GM18502 (cell line): Measurements from ENCODE around the gene PCGF3.
"Not testable (repeated sequence)": the region's sequence is repeated elsewhere in the genome, so short reads cannot be mapped to it uniquely, and the experiment has no call there.

Source experiments
- ATAC-seq: cut with Tn5 transposase; IDR thresholded peaks from one replicate; pipeline ENCODE4 v1.9.1; 2021; ENCODE audit warnings: mild to moderate bottlenecking; ENCODE audit not compliant: unreplicated experiment, poor library complexity

PCGF3 gene

DNA sequence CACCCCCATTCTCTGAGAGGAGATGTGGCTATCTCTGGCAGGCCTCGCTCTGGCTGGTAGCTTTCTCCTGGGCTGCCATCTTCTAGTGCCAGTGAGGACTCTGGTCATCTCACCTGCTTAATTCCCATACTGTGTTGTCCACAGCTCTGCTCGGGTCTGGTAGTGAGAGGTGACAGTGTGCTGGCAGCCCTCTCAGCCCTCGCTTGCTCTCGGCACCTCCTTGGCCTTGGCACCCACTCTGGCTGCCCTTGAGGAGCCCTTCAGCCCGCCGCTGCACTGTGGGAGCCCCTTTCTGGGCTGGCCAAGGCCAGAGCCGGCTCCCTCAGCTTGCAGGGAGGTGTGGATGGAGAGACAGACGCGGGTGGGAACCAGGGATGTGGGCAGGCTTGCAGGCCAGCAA is 67.6 kb downstream of the PCGF3 start:
- no peak for ATAC-seq

DNA sequence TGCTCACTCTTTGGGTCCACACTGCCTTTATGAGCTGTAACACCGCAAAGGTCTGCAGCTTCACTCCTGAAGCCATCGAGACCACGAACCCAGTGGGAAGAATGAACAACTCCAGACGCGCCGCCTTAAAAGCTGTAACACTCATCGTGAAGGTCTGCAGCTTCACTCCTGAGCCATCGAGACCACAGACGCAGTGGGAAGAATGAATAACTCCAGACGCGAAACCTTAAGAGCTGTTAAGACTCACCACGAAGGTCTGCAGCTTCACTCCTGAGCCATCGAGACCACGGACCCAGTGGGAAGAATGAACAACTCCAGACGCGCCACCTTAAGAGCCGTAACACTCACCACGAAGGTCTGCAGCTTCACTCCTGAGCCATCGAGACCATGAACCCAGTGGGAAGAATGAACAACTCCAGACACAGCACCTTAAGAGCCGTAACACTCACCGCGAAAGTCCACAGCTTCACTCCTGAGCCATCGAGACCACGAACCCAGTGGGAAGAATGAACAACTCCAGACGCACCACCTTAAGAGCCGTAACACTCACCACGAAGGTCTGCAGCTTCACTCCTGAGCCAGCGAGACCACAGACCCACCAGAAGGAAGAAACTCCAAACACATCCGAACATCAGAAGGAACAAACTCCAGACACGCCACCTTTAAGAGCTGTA is 68.9 kb downstream of the PCGF3 start:
- not testable (repeated sequence) for ATAC-seq

DNA sequence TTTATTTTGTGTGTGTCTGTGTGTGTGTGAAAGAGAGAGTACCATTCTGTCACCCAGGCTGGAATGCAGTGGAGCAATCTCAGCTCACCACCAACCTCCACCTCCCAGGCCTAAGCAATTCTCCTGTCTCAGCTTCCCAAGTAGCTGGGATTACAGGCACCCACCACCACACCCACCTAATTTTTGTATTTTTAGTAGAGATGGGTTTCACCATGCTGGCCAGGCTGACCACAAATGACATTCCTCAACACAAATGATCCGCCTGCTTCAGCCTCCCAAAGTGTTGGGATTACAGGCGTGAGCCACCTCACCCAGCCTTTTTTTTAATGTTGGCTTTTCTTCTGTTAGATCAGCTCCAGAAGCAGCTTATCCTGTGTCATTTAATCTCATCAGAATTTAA is 69.9 kb downstream of the PCGF3 start:
- ATAC-seq, result not testable (repeated sequence)

DNA sequence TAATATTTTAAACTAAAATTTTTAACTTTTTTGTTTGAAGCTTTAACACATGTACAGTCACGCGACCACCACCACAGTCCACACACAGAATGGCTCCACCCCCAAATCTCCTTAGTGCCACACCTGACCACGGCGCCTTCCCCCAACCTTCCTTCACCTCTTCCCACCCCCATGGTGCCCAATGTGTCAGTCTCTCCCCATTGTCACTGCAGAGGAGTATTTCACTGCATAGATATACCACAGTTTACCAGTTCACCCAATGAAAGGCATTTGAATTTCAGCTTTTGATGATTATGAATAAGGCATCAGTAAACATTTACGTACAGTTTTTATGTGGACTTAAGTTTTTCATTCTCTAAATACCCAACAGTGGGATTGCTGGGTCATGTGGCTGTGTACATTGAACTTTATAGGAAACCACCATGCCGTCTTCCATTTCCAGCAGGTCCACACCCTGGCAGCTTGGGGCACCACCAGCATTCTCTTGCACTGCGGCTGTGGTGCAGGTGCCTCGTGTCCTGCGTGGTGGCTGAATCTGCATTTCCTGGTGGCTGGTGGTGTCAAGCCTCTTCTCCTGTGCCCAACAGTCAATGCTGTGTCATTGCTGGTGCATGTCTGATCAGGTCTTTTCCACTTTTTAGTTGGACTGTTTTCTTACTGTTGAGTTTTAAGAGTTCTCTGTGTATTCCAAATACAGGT is 71.3 kb downstream of the PCGF3 start:
- ATAC-seq, result no peak

DNA sequence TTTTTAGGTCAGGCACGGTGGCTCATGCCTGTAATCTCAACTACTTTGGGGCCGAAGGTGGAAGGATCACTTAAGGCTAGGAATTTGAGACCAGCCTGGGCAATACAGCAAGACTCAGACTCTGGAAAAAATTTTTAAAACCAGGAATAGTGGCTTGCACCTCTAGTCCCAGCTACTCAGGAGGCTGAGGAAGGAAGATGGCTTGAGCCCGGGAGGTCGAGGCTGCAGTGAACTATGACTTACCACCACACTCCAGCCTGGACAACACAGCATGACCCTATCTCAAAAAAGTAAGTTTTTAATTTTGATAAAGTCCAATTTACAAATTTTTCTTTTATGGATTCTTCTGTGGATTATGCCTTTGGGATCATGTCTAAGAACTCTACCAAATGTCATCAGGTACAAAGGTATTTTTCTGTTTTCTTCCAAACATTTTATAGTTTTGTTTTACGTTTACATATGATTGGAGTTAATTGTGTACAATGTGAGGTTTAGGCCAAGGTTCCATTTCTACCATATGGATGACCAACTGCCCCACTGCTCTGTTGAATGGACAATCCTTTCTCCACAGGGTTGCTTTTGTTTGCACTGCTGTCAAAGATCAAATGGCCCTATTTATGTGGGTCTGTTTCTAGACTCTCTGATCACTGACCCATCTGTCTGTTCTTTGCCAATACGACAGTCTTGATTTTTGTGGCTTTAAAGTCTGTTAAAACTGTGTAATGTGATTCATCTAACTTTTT is 72.1 kb downstream of the PCGF3 start:
- no peak for ATAC-seq

DNA sequence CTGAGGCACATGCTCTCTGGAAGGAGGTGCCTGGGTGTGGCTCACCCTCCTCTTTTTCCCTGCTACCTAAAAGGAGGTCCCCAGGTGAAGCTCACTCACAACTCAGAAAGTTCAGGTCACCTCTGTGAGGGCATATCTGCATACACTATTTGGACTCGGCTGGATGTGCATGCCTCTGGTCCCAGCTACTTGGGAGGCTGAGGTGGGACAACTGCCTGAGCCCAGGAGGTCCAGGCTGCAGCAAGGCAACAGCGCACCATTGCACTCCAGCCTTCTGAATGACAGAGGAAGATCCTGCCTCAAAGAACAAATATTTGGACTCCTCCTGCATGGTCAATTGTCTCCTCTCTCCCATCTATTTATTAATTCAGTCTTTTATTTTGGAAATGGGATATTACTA is 73.9 kb downstream of the PCGF3 start:
- no peak for ATAC-seq

DNA sequence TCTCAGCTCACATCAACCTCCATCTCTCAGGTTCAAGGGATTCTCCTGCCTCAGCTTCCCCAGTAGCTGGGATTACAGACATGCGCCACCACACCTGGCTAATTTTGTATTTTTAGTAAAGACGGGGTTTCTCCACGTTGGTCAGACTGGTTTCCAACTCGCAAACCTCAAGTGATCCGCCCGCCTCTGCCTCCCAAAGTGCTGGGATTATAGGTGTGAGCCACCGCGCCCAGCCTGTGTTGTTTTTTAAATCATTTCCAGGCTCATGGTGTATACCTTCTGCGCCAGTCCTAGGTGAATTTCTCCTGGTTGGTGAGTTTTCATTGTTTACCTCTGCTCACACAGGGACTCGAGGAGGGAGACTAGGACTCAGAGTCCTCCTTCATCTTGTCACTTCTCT is 74.6 kb downstream of the PCGF3 start:
- ATAC-seq, result not testable (repeated sequence)

DNA sequence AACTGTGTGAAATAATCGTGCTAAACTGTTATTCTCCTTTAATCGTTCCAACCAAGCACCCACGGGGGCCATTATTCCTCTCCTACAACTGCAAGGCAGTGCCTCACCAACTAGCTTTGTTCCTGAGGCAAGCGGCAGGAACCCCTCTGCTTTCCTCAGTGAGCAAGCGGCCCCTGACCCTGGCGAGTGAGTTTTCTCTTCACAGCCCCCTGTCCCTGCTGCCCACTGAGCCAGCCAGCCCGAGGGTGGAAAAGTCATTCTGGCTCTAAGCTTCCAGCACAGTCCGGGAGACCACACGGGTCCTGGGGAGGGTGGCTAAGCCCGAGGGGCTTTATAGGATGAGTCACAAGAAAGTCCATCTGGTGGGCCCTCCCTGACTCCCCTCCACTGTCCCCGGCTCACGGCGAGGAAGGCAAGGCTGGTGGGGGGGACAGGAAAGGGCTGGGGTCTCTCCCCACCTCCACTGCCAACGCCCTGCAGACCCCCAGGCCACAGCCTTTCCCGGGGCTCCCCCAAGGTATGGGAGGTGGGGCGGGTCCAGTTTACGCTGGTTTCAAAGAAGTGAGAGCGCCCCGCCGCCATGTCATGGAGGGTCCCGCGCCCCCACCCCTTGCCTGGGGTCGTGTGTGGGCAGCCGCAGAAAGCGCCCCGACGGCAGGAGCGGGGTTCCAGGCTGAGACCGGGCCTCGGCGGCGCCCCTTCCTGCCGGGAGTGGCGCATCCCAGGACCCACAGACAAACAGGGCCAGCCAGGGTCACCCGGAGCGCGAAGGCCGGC is 75.3 kb downstream of the PCGF3 start:
- ATAC-seq, result no peak

DNA sequence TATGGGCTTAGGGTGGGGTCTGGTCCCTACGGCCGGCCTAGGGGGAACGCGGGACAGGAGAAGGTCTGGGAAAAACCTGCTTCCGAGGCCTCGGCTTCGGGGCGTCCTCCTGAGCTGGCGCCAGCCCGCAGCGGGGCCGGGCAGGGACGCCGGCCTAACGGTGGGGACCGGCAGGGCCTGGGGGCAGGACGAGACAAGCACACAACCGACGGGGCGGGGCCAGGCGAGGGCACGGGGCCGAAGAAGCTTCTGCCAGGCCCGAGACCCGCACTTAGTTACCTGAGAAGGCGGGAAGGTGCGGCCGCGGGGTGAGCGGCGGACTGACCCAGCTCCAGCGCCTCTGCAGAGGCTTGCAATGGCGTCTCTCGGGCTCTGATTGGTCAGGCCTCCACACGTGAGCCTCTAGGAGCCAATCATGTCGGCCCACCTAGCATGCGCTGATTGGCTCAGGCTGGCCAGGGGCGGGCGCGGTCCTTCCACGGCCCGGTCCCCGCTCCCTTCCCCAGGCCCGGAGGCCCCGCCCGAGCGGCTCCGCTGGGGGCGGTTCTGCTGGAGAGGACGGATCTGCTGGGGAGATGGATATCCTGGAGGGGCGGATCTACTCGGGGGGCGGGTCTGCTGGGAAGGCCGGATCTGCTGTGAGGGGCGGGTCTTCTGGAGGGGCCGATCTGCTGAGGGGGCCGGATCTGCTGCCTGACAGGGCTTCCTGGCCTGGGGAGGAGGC is 76.0 kb downstream of the PCGF3 start:
- peak; percentile 95 for ATAC-seq

DNA sequence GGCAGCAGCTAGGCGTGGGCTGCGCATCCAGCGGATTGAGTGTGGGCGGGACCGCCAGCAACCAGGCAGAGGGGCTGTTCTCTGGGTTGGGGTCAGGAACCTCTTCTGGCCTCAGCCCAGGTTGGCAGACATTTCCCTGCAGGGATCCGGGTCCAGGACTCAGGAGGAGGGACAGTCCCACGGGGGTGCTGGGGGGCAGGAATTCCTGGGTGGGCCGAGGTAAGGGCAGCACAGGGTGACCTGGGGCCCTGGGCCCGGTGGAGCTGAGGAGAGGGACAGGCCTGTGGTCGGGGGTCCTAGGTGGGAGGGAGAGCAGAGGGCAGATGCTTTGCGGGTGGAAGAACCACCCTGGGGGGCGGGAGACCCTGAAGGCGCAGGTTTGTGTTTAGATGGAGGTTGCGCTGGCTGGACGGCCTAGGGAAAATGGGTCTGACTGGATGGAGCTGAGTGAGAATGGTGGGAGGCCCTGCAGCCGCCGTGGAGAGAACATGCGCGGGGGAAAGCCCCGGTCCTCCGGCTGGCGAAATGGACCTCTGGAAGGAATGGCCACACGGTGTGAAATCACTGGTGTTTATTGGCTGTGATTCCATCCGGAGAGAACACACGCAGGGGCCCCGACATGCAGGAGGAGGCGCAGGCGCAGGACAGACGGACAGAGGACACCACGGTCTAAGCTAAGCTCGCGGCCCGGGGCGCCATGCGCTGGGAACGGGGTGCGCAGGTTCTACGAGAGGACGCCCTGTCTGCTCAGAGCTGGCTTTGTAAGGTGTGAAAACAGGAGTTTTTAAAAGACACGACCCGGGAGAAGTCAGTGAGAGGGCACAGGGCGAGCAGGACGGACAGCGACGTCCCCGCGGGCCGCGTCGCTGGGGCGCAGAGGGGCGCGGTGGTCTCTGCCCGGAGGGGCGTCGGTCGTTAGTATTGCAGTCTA is 79.0 kb downstream of the PCGF3 start:
- no peak for ATAC-seq

DNA sequence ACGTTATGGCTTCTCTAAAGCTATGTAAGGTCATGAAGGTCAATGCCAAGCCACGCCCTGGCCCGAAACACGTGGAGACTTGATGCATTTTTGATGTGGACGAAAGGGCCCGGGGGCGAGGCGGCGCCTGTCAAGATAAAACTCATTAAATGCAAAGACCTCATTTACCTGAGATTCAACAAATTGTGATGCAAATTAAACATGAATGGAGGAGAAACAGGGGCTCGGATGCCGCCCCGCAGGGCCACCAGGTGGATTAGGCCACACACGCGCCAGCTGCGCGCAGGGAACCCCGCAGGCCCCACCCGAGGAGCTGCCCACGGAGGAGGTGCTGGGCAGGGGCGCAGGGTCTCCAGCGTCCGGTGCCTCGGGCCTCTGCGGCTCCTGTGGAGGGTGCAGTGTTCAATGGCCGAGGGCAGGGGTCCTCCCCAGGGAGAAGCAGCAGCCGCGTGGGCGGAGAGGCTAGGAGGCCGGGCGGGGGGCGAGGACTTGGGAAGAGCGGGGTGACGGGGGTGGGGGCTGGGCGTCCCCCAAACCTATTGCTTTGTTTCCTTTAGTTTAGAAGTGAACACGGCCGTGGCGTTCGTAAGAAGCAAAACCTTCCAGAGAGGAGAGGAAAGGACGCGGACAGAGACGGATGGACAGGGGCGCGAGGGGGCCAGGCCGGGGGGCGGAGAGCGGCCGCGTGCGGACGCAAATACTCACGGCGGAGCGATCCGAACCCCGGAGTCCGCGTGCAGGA is 79.9 kb downstream of the PCGF3 start:
- no peak for ATAC-seq

DNA sequence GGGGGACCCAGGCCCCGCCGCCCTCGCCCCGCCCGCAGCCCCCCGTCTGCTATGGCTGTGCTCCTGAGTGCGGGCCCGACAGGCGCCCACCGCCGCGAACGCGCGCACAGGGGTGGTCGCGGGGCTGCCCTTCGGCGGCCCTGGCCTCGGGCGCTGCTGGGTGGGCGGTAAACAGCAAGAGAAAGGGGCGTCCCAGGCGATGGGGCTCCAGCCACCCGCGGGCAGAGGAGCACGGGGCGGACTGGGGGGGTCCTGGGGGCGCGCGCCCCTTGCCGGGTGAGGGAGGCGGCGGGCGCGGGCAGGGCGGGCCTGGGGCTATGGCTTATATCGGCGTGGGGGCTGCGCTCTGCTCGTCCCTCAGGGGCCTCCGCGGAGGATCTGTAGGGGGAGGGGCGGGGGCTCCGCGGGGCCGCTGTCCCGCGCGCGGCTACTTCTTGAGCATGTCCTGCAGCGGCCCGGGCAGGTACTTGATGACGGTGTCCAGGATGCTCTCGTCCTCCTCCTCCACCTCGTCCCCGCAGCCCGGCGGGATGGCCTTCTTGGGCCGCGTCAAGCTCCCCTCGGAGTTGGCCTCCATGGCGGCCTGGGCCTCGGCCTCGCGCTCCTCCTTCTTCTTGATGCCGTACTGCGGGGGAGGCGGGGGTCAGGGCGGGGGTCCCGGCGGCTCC is 80.6 kb downstream of the PCGF3 start:
- ATAC-seq, result no peak

DNA sequence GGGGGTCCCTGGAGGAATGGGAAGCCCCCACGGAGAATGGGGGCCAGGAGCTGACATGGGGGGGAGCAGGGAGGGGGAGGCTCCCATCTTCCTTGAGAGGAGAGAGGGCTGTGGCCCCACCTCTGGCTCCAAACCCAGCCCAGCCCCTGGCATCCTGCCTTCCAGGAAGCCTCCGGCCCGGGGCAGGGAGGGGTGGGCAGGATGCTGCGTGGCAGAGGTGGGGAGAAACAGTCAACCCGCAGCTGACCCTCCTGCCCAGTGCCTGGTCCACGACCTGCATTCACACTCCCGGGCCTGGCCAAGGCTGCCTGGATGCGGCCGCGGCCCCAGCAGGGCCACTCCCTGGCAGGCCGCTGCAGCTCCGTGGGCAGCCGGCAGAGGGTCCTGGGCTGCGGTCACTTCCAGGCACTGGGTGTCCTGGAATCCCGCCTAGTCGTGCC is 81.2 kb downstream of the PCGF3 start:
- ATAC-seq, result no peak

DNA sequence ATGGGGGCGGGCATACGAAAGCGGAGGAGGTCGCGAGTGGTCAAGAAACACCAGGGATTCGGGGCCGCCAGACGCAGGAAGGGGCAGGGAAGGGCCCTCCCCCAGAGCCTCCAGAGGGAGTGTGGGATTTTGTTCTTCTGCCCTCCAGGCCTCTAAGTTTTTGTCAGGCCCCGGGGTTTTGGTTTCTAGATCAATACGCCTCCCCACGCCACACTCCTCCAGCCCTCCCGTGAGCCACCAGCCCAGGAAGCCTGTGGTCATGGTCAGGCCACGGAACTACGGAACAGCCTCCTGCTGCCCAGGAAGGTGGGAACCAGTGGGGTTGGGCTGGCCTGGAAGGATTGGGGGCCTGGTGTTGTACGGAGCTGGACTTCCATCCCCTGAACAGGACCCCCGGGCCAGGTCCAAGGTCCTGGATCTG is 81.9 kb downstream of the PCGF3 start:
- no peak for ATAC-seq

DNA sequence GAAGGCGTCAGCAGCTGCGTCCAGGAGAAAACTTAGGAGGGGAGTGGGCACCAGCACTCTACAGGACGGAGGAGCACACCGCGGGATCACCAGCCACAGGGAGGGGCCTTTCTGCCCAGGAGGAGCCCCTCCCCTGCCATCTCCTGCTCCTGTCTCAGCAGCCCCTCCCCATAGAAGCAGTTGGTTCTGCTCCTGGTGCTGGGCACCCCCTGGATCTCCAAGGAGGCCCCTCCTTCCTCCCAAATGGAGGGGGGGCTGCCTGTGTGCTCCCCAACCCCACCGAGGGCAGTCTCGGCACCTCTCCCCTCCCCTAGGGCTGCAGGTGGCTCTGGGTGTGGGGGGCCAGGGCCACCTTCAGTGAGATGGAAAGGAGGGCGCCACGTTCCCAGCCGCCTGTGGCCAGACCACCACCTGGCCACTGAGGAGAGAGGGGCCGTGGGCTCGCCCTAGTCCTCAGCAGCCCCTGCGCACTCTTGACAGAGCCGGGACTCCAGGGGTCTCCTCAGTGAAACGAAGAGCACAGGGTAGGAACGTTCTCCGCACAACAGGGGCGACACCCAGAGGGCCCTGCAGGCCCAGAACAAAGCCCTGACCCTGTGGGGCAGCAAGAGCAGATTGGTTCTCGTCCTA is 82.5 kb downstream of the PCGF3 start:
- no peak for ATAC-seq

DNA sequence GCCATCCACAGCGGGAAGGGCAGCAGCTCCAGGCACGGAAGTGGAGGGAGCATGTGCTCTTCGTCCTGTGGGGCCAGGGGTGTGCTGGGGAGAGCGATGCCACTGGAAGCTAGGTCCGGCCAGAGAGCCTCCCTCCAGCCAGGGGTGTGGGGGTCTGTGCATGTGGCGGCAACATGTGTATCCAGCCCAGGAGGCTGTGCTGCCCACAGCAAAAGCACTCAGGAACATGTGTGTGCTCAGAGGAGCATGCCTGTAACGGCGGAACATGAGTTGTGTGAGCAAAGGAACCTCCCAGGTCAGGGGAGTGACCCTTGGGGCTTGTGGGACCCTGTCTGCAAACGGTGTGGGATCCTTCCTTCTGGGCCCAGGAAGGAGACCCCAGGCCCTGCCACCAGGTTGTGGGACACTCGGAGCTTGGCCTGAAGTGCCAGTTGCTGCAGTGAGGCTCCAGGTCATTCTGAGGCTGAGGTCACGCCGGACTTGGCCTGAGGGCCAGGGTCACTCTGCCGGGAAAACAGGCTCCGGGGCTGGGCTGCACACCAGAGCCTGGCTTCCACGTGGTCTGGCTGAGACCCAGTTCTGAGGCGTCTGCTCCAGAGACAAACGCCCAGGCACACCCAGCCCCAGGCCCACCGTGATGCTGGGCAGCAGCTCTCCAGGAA is 83.1 kb downstream of the PCGF3 start:
- no peak for ATAC-seq
